GM13976 (cell line): ENCODE measurements around the gene ADCY6.

Experiments used
- DNase-seq: peaks from one replicate; pipeline ENCODE4 v3.0.0; 2012; ENCODE audit warnings: low spot score
- in situ Hi-C: fragments of 300-500 bp; cut with MboI; formaldehyde crosslinking; loops from one replicate; pipeline ENCODE4 v1.12.0; 2022; ENCODE audit warnings: low sequenced_read_pairs, mixed read lengths, inconsistent platforms; ENCODE audit not compliant: unreplicated experiment
- TF ChIP-seq, protein P1 (sequence below): IDR thresholded peaks from 2 replicates; pipeline ENCODE4 v1.5.1; 2012; ENCODE audit warnings: borderline replicate concordance, mild to moderate bottlenecking; ENCODE audit not compliant: insufficient read depth; ENCODE audit errors: extremely low read depth, missing control alignments, control extremely low read depth

The ADCY6 gene

DNA sequence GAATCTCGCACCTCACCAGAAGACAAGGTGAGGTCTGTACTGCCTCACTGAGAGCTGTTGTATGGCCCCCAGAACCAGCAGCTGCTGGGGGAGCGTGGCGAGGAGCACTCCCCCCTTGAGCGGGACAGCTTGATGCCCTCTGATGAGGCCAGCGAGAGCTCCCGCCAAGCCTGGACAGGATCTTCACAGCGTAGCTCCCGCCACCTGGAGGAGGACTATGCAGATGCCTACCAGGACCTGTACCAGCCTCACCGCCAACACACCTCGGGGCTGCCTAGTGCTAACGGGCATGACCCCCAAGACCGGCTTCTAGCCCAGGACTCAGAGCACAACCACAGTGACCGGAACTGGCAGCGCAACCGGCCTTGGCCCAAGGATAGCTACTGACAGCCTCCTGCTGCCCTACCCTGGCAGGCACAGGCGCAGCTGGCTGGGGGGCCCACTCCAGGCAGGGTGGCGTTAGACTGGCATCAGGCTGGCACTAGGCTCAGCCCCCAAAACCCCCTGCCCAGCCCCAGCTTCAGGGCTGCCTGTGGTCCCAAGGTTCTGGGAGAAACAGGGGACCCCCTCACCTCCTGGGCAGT lies 38.7 kb upstream of the ADCY6 start:
- no peak for DNase-seq
- TF ChIP-seq, protein P1, sequence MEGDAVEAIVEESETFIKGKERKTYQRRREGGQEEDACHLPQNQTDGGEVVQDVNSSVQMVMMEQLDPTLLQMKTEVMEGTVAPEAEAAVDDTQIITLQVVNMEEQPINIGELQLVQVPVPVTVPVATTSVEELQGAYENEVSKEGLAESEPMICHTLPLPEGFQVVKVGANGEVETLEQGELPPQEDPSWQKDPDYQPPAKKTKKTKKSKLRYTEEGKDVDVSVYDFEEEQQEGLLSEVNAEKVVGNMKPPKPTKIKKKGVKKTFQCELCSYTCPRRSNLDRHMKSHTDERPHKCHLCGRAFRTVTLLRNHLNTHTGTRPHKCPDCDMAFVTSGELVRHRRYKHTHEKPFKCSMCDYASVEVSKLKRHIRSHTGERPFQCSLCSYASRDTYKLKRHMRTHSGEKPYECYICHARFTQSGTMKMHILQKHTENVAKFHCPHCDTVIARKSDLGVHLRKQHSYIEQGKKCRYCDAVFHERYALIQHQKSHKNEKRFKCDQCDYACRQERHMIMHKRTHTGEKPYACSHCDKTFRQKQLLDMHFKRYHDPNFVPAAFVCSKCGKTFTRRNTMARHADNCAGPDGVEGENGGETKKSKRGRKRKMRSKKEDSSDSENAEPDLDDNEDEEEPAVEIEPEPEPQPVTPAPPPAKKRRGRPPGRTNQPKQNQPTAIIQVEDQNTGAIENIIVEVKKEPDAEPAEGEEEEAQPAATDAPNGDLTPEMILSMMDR = no peak
- in situ Hi-C loops = no loop called here

DNA sequence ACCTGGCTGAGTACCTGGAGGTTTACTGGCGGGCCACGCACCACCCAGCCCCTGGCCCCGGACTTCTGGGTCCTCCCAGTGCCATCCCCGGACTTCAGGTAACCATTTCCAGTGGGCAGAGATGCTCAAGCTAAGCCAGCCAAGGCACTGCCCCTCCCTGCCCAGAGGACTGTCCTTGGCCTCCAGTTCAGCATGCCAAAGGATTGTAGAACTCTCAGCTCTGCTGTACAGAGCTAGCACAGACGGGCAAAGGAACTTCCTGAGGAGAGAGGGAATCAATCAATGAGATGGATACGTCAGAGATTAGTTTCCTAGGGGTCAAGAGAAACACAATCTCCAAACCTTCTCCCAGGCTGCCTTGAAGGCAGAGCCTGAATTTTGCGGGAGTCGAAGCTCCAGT lies 38.1 kb upstream of the ADCY6 start:
- no peak for DNase-seq
- in situ Hi-C loops = no loop called here
- TF ChIP-seq, protein P1 = no peak

DNA sequence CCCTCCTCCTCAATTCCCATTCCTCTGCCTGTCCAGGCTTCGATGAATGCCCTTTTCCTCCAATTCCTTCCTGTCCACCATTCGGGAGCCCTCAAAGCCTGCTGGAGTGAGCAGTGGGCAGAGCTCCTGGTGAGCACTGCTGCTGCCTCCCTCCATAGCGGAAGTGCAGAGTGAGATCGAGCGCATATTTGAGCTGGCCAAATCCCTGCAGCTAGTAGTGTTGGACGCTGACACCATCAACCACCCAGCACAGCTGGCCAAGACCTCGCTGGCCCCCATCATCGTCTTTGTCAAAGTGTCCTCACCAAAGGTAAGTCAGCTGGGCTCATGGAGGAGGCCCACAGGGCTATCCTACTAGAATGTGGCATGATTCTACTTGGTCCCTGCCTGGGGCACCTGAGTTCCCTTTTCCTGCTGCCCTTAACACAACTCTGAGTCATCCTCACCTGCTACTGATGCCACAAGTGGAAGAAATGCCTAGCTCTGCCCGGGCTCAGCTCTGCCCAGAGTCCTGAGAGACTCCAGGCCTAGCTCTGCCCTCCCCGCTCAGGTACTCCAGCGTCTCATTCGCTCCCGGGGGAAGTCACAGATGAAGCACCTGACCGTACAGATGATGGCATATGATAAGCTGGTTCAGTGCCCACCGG lies 37.4 kb upstream of the ADCY6 start:
- TF ChIP-seq, protein P1 = no peak
- no peak for DNase-seq
- in situ Hi-C loops = no loop called here

DNA sequence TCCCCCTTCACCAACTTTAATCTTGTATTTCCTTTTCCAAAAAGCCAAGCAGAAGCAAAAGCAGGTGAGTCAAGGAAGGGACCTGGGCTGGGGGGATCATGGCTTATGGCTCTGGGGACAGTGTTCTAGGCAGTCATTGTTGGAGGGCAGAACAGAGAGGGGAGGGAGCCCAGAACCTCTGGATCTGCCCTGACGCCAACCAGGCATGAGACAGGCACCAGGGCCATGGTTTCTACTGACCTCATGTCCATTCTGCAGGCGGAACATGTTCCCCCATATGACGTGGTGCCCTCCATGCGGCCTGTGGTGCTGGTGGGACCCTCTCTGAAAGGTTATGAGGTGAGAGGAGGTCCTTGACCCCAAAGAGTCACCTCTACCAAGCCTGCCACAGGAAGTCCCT lies 36.0 kb upstream of the ADCY6 start:
- in situ Hi-C loops = no loop called here
- TF ChIP-seq, protein P1 = no peak
- no peak for DNase-seq

DNA sequence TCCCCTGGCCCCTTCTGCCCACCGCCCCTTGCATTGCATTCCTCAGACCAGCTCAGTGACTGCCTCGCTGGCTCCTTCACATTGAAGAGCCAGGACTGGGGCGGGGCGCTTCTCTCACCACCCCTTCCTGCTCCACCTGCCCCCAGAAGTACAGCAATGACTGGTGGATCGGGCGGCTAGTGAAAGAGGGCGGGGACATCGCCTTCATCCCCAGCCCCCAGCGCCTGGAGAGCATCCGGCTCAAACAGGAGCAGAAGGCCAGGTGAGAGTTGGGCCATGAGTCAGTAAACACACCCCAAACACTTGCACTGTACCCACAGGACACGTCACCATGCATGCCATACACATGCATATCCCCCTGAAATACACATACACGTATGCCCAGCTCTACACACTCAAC lies 35.2 kb upstream of the ADCY6 start:
- TF ChIP-seq, protein P1 = no peak
- DNase-seq = no peak
- in situ Hi-C loops = no loop called here

DNA sequence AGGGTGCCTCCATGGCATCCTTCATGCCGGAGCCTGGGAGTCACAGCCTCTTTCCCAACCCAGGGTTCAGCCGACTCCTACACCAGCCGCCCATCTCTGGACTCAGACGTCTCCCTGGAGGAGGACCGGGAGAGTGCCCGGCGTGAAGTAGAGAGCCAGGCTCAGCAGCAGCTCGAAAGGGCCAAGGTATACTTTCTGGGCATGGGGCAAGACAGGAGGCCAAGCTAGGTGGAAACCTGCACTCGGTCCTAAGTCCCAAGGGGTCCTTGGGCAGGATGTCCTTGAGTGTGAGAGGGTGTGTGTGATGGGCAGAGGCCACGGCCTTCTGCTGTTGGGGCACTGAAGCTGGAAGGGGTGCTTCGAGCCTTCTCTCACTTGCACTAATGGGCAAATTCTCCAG lies 34.4 kb upstream of the ADCY6 start:
- no peak for DNase-seq
- in situ Hi-C loops = no loop called here
- TF ChIP-seq, protein P1 = no peak

DNA sequence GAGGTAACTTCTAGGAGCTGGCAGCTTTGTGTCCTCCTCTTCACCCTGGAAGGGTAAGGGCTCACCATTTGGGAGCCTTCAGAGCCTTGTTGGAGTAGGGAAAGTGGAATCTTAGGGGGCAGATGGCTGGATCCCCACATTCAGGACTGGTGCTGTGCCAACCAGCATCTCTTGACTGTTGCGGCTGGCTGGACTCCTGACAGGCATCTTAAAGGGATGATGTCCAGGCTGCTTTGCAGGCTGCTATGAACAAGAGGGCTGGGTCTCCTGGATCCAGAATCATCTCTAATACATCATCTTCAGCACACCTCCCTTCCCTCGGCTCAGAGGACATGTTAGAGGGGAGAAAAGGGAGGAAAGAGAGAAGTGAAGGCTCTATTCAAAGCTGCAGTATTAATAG lies 33.8 kb upstream of the ADCY6 start:
- in situ Hi-C loops = no loop called here
- no peak for DNase-seq
- TF ChIP-seq, protein P1 = no peak
